Dermis microvascular lymphatic vessel endothelial cell (primary cell): Measurements from ENCODE around the gene METTL18. TPM values are rescaled to one million over a fixed set of nuclear protein-coding genes. Genes with fewer than 3 reads are reported as not detected.
A peak's percentile ranks its signal among the peaks of the same experiment; 100 is the strongest.
"Not testable (repeated sequence)": the region's sequence is repeated elsewhere in the genome, so short reads cannot be mapped to it uniquely, and the experiment has no call there.

Source experiments
- DNase-seq, 2 donors: peaks; one replicate each; pipeline versions ENCODE4 v3.0.0 to v3.0.0-alpha.2; 2010; ENCODE audit warnings: low read depth in 2 of 2
- total RNA-seq: library from RNA; depleted of rRNA; stranded (reverse); fragments of >200 nt; gene quantifications from 2 replicates; pipeline ENCODE4 v1.2.1, GENCODE V29; 2014

METTL18 gene
- 3.4 and 4.7 TPM in 2 replicates for total RNA-seq

- DNase-seq, result peak; percentile 85 to 97
Observed at GRCh38 chr1:169794530-169795416, at the start of gene METTL18. Gene METTL18, minus strand, starts transcription at chr1:169794907. Its CDS starts 1,212 bp downstream, at chr1:169793695.

GRCh38 chr1:169838942-169839341 lies 44.2 kb upstream of the METTL18 start:
- no peak for DNase-seq

- DNase-seq, result no peak
Observed at GRCh38 chr1:169836198-169836597, 41.5 kb upstream of the METTL18 start.

- DNase-seq, result no peak
Observed at GRCh38 chr1:169835647-169836046, 40.9 kb upstream of the METTL18 start.

GRCh38 chr1:169834869-169835268 lies 40.2 kb upstream of the METTL18 start:
- no peak for DNase-seq

- DNase-seq, result no peak
Observed at GRCh38 chr1:169833179-169833901, 38.6 kb upstream of the METTL18 start.

GRCh38 chr1:169829671-169830070 lies 35.0 kb upstream of the METTL18 start:
- DNase-seq, result no peak

GRCh38 chr1:169824153-169824552 lies 29.4 kb upstream of the METTL18 start:
- no peak for DNase-seq

GRCh38 chr1:169821500-169821899 lies 26.8 kb upstream of the METTL18 start:
- no peak for DNase-seq

- DNase-seq, result no peak
Observed at GRCh38 chr1:169816617-169817016, 21.9 kb upstream of the METTL18 start.

- no peak for DNase-seq
Observed at GRCh38 chr1:169814265-169814664, 19.6 kb upstream of the METTL18 start.

- no peak for DNase-seq
Observed at GRCh38 chr1:169812131-169812530, 17.4 kb upstream of the METTL18 start.

- DNase-seq, result not testable (repeated sequence)
Observed at GRCh38 chr1:169811418-169812035, 16.8 kb upstream of the METTL18 start.

- peak; percentile 25 to 56 for DNase-seq
Observed at GRCh38 chr1:169809370-169810095, 14.8 kb upstream of the METTL18 start.

- no peak for DNase-seq
Observed at GRCh38 chr1:169804941-169805340, 10.2 kb upstream of the METTL18 start.

- DNase-seq, result no peak
Observed at GRCh38 chr1:169802888-169803287, 8.2 kb upstream of the METTL18 start.

- no peak for DNase-seq
Observed at GRCh38 chr1:169797281-169797680, 2.6 kb upstream of the METTL18 start.

- DNase-seq, result no peak
Observed at GRCh38 chr1:169796274-169796810, 1.6 kb upstream of the METTL18 start.

- no peak for DNase-seq
Observed at GRCh38 chr1:169795687-169796086, 980 bp upstream of the METTL18 start.

- no peak for DNase-seq
Observed at GRCh38 chr1:169793730-169794129, 977 bp downstream of the METTL18 start.

- no peak for DNase-seq
Observed at GRCh38 chr1:169788402-169788801, 6.3 kb downstream of the METTL18 start.
